Measurements from ENCODE around the gene FAM167B.
"Not testable (repeated sequence)": the region's sequence is repeated elsewhere in the genome, so short reads cannot be mapped to it uniquely, and the experiment has no call there.

The FAM167B gene

GRCh38 chr1:32289256-32289655 lies 42.2 kb downstream of the FAM167B start:
- TF ChIP-seq CTCF (conservative IDR thresholded peaks at IDR 0.05; ENCODE audit: control insufficient read depth, insufficient read depth, low read depth, low read length) = no peak
- DNase-seq (ENCODE audit: low read depth) = no peak
- no peak overlapping the region for H3K4me3 ChIP-seq (ENCODE audit: control insufficient read depth, low read depth, low read length)

GRCh38 chr1:32291145-32291707 lies 44.2 kb downstream of the FAM167B start:
- DNase-seq (ENCODE audit: low read depth) = peak; percentile 58
- no peak for TF ChIP-seq CTCF (conservative IDR thresholded peaks at IDR 0.05; ENCODE audit: control insufficient read depth, insufficient read depth, low read depth, low read length)
- H3K4me3 ChIP-seq (ENCODE audit: control insufficient read depth, low read depth, low read length) = peak overlapping the region; percentile 91

GRCh38 chr1:32291708-32292538 lies 44.9 kb downstream of the FAM167B start, which contains the start of gene HDAC1:
Gene HDAC1 (plus strand): TSS chr1:32292083. CDS start chr1:32292170, 87 bp downstream.
- TF ChIP-seq CTCF (conservative IDR thresholded peaks at IDR 0.05; ENCODE audit: control insufficient read depth, insufficient read depth, low read depth, low read length) = no peak
- peak within 1 kb of the TSS; percentile 91 for H3K4me3 ChIP-seq (ENCODE audit: control insufficient read depth, low read depth, low read length)
- DNase-seq (ENCODE audit: low read depth) = peak; percentile 84

GRCh38 chr1:32298211-32298610 lies 51.2 kb downstream of the FAM167B start:
- not testable (repeated sequence) for DNase-seq (ENCODE audit: low read depth); H3K4me3 ChIP-seq (ENCODE audit: control insufficient read depth, low read depth, low read length)
